ENCODE measurements around the gene ZGLP1.

ZGLP1 gene

GRCh38 chr19:10277795-10278589 is 31.6 kb downstream of the ZGLP1 start:
- DNase-seq (ENCODE audit: low spot score): no peak
- TF ChIP-seq CTCF (IDR thresholded peaks at IDR 0.05; ENCODE audit: extremely low read depth, missing control alignments): no peak

DNA sequence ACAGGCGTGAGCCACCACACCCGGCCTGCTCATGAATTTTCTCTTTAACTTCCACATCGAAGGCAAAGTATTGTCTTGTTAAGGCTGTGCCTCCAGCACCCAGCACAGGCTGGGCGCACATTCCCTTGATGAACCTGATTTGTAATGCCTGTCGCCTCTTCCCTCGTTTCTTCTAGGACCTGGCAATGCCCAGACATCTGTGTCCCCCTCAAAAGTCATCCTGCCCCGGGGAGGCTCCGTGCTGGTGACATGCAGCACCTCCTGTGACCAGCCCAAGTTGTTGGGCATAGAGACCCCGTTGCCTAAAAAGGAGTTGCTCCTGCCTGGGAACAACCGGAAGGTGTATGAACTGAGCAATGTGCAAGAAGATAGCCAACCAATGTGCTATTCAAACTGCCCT is 35.0 kb downstream of the ZGLP1 start:
- no peak for DNase-seq (ENCODE audit: low spot score)
- TF ChIP-seq CTCF (IDR thresholded peaks at IDR 0.05; ENCODE audit: extremely low read depth, missing control alignments): no peak

DNA sequence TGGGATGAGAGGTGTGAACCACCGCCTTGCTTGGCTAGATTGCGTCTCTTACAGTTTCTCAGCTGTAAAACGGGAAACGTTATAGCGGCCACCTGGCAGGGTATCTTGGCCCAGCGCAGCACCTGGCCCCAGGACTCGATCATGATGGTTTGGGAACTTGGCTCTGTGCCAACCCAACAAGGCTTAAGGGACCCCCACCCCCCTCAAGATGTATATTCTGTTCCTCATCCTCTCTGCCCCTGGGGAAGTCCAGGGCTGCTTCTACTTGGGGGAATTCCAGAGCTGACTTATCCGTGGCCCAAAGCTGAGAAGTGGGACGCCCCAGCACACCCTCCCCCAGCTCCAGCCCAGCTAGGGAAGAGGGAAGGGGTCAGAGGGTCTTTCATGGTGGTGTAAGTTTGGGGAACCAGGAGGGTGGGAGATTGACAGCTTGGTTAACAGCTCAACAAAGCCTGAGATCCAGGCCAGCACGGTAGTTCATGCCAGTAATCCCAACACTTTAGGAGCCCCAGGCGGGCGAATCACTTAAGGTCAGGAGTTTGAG is 38.0 kb downstream of the ZGLP1 start:
- peak; percentile 68 for DNase-seq (ENCODE audit: low spot score)
- no peak for TF ChIP-seq CTCF (IDR thresholded peaks at IDR 0.05; ENCODE audit: extremely low read depth, missing control alignments)

- TF ChIP-seq CTCF (IDR thresholded peaks at IDR 0.05; ENCODE audit: extremely low read depth, missing control alignments): no peak
- DNase-seq (ENCODE audit: low spot score): peak; percentile 81
Measured at GRCh38 chr19:10270616-10271394, 38.8 kb downstream of the ZGLP1 start, which contains the start of gene ICAM1. TSS of gene ICAM1 (plus strand) at chr19:10271120. CDS start at chr19:10271160, 40 bp downstream.

DNA sequence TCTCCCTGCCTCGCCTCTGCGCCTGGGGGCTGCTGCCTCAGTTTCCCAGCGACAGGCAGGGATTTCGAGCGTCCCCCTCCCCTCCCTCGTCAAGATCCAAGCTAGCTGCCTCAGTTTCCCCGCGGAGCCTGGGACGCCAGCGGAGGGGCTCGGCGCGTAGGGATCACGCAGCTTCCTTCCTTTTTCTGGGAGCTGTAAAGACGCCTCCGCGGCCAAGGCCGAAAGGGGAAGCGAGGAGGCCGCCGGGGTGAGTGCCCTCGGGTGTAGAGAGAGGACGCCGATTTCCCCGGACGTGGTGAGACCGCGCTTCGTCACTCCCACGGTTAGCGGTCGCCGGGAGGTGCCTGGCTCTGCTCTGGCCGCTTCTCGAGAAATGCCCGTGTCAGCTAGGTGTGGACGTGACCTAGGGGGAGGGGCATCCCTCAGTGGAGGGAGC is 39.4 kb downstream of the ZGLP1 start:
- peak; percentile 72 for DNase-seq (ENCODE audit: low spot score)
- no peak for TF ChIP-seq CTCF (IDR thresholded peaks at IDR 0.05; ENCODE audit: extremely low read depth, missing control alignments)

- peak; percentile 81 for DNase-seq (ENCODE audit: low spot score)
- peak; percentile 96 for TF ChIP-seq CTCF (IDR thresholded peaks at IDR 0.05; ENCODE audit: extremely low read depth, missing control alignments)
Measured at GRCh38 chr19:10269333-10270179, 40.1 kb downstream of the ZGLP1 start.
